Panc1 (cell line): Measurements from ENCODE around the gene FAM110A.

Experiments
- CTCF ChIP-seq: fragments of 450-650 bp; IDR thresholded peaks from 2 replicates; pipeline ENCODE4 v1.5.1; 2017; ENCODE audit warnings: mild to moderate bottlenecking
- POLR2AphosphoS5 ChIP-seq: IDR thresholded peaks from 2 replicates; pipeline ENCODE4 v1.6.1; 2012; ENCODE audit warnings: mild to moderate bottlenecking, low read depth, low read length, moderate library complexity
- REST ChIP-seq, 2 experiments: IDR thresholded peaks; 2 replicates each; pipeline ENCODE4 v1.6.1; 2011 to 2012; ENCODE audit warnings: low read depth in 2 of 2, control low read depth in 1 of 2, low read length in 1 of 2, mild to moderate bottlenecking in 1 of 2, moderate library complexity in 1 of 2; ENCODE audit not compliant: insufficient read depth in 1 of 2
- SIN3A ChIP-seq: IDR thresholded peaks from 2 replicates; pipeline ENCODE4 v1.6.1; 2012; ENCODE audit warnings: low read depth, mild to moderate bottlenecking, low read length, moderate library complexity, borderline replicate concordance; ENCODE audit not compliant: insufficient read depth
- TCF7L2 ChIP-seq: IDR thresholded peaks from 2 replicates; pipeline ENCODE4 v1.6.1; 2011; ENCODE audit warnings: mild to moderate bottlenecking, low read depth, low read length, inconsistent platforms

GRCh38 chr20:796921-797320, 36.6 kb upstream of the FAM110A start:
- TF ChIP-seq POLR2AphosphoS5 (no peak), CTCF (no peak), REST (IDR thresholded peaks at IDR 0.05; ENCODE audit: insufficient read depth in 1 of 2, low read depth in 2 of 2, low read length in 1 of 2) (no peak), TCF7L2 (no peak), SIN3A (no peak)
